K562 (cell line): ENCODE measurements around the gene KRTAP10-12. TPM values are rescaled to one million over a fixed set of nuclear protein-coding genes. Genes with fewer than 3 reads are reported as not detected.

Experiments
- ATAC-seq: fragments of 200-7000 bp; cut with Tn5 transposase; 3 replicates; pipeline ENCODE4 v1.9.1; 2020; ENCODE audit warnings: moderate library complexity
- BruUV-seq: library from RNA; stranded (reverse); fragments of 400-500 nt; replicated peaks from 2 replicates; lab custom pipeline; 2021; lab: Mats Ljungman, UMichigan
- CTCF ChIA-PET: fragments of 300-600 bp; formaldehyde crosslinking; extraction: SDS; loops from one replicate; lab custom pipeline; 2021; ENCODE audit warnings: low intra/inter-chr PET ratio; lab: Yijun Ruan, JAX
- POLR2A ChIA-PET: fragments of 300-600, 350-650 bp; sonication (Branson Sonifier 250); formaldehyde crosslinking; extraction: SDS; loops from one replicate; lab custom pipeline; 2021; ENCODE audit warnings: antibody characterized with exemption, inconsistent platforms; lab: Yijun Ruan, JAX
- DNase-seq, 4 experiments: peaks; one replicate each; pipeline versions ENCODE4 v3.0.0 to v3.0.0-alpha.2; 2011 to 2018; ENCODE audit warnings: low spot score in 3 of 4, mixed read lengths in 3 of 4; ENCODE audit errors: extremely low read depth in 1 of 4
- FAIRE-seq: peaks from 2 replicates; lab custom pipeline; 2011; peaks lifted over from hg19 to GRCh38; lab: Jason Lieb, UNC
- H2AFZ ChIP-seq: 2 replicates; pipeline ENCODE4 v1.6.0; 2011; ENCODE audit warnings: low read depth, low read length, control low read depth, inconsistent platforms
- H3K27ac ChIP-seq: fragments of 200-600 bp; 3 replicates; pipeline ENCODE4 v1.8.0; 2011; ENCODE audit warnings: low read depth, mild to moderate bottlenecking, control low read depth, inconsistent platforms, low read length, moderate library complexity, mixed read lengths; ENCODE audit errors: extremely low read depth
- H3K27me3 ChIP-seq, 2 experiments: fragments of 300-600 bp in 1 of 2; 2 replicates in 1 of 2; 3 replicates in 1 of 2; pipeline versions ENCODE4 v1.6.0 to v1.8.0; 2011; ENCODE audit warnings: inconsistent platforms in 2 of 2, low read length in 2 of 2, mild to moderate bottlenecking in 1 of 2, mixed read lengths in 1 of 2, moderate library complexity in 1 of 2; ENCODE audit not compliant: control insufficient read depth in 2 of 2, insufficient read depth in 2 of 2
- H3K36me3 ChIP-seq: fragments of 300-600 bp; 3 replicates; pipeline ENCODE4 v1.8.0; 2011; ENCODE audit warnings: mild to moderate bottlenecking, low read length, inconsistent platforms; ENCODE audit not compliant: control insufficient read depth, insufficient read depth
- H3K4me1 ChIP-seq, 2 experiments: fragments of 200-600 bp in 1 of 2; replicated peaks in 1 of 2; 2 replicates in 1 of 2; 3 replicates in 1 of 2; pipeline versions ENCODE4 v1.5.1 to v1.8.0; 2011; ENCODE audit warnings: inconsistent platforms in 2 of 2, low read length in 2 of 2, mild to moderate bottlenecking in 1 of 2, mixed read lengths in 1 of 2, moderate library complexity in 1 of 2; ENCODE audit not compliant: control insufficient read depth in 2 of 2, insufficient read depth in 2 of 2
- H3K4me2 ChIP-seq: 2 replicates; pipeline ENCODE4 v1.6.1; 2011; ENCODE audit warnings: low read length, control low read depth, inconsistent platforms, mixed read lengths; ENCODE audit not compliant: insufficient read depth
- H3K4me3 ChIP-seq: fragments of 200-600 bp; sonication (generic), shearing (Covaris generic); 2 replicates; pipeline ENCODE4 v1.5.1; 2016; ENCODE audit warnings: control low read depth, inconsistent platforms
- H3K79me2 ChIP-seq: fragments of 200-600 bp; 3 replicates; pipeline ENCODE4 v1.8.0; 2011; ENCODE audit warnings: low read length, inconsistent platforms; ENCODE audit not compliant: control insufficient read depth, insufficient read depth
- H3K9ac ChIP-seq, 2 experiments: 2 replicates each; pipeline versions ENCODE4 v1.6.0 to v1.6.1; 2011; ENCODE audit warnings: low read depth in 2 of 2, low read length in 2 of 2, control low read depth in 1 of 2, inconsistent platforms in 1 of 2, mild to moderate bottlenecking in 1 of 2, mixed read lengths in 1 of 2; ENCODE audit not compliant: insufficient read depth in 1 of 2
- H3K9me1 ChIP-seq: one replicate; pipeline ENCODE4 v1.6.0; 2011; ENCODE audit warnings: inconsistent platforms, mild to moderate bottlenecking, low read length, moderate library complexity; ENCODE audit not compliant: control insufficient read depth, insufficient read depth
- H3K9me3 ChIP-seq: replicated peaks from 2 replicates; pipeline ENCODE4 v1.5.1; 2011; ENCODE audit warnings: low read depth, low read length, inconsistent platforms; ENCODE audit not compliant: control insufficient read depth, insufficient read depth
- H4K20me1 ChIP-seq: replicated peaks from 2 replicates; pipeline ENCODE4 v1.6.1; 2011; ENCODE audit warnings: low read length, inconsistent platforms, mixed read lengths; ENCODE audit not compliant: control insufficient read depth, insufficient read depth
- HNRNPK ChIP-seq: fragments of 200-400 bp; formaldehyde crosslinking; IDR thresholded peaks from one replicate; pipeline ENCODE4 v1.6.1; 2018; ENCODE audit warnings: mild to moderate bottlenecking, low read depth, low read length; ENCODE audit not compliant: poor library complexity, severe bottlenecking
- NCOA6 ChIP-seq: fragments of 450-650 bp; IDR thresholded peaks from 2 replicates; pipeline ENCODE4 v1.6.1; 2017; ENCODE audit warnings: mild to moderate bottlenecking
- NR3C1 ChIP-seq: sonication (generic); formaldehyde crosslinking; IDR thresholded peaks from 2 replicates; pipeline ENCODE4 v1.8.1; 2022; ENCODE audit warnings: missing genetic modification reagents
- POLR2H ChIP-seq: IDR thresholded peaks from 2 replicates; pipeline ENCODE4 v1.6.1; 2016; ENCODE audit warnings: missing genetic modification characterization, low read depth, mild to moderate bottlenecking, control low read depth, missing compliant biosample characterization, moderate library complexity
- TEAD1 ChIP-seq, 2 experiments: fragments of 450-650 bp in 1 of 2; sonication (generic) in 1 of 2; formaldehyde crosslinking; IDR thresholded peaks; 2 replicates each; pipeline versions ENCODE4 v1.4.0 to v1.8.0; 2020 to 2022; ENCODE audit warnings: mild to moderate bottlenecking in 2 of 2, missing genetic modification reagents in 1 of 2
- ZNF217 ChIP-seq: sonication (generic); formaldehyde crosslinking; IDR thresholded peaks from 2 replicates; pipeline ENCODE4 v1.8.0; 2022; ENCODE audit warnings: mild to moderate bottlenecking, missing genetic modification reagents
- ZSCAN29 ChIP-seq: fragments of 450-650 bp; IDR thresholded peaks from 2 replicates; pipeline ENCODE4 v1.6.1; 2017
- WGBS: fragments of 100-300 bp; shearing (Covaris generic); methylation state at CpG from one replicate; pipeline ENCODE4 v1.1.6; 2016; ENCODE audit warnings: low coverage, mixed read lengths; ENCODE audit not compliant: insufficient coverage; ENCODE audit errors: missing lambda C conversion rate; 5-methylcytosine and 5-hydroxymethylcytosine counted together
- in situ Hi-C: fragments of 300-500 bp; cut with MboI; formaldehyde crosslinking; loops from 4 replicates; pipeline ENCODE4 v1.15.0; 2018; ENCODE audit warnings: inconsistent platforms, mixed read lengths
- intact Hi-C: fragments of 100-400 bp; cut with micrococcal nuclease; formaldehyde crosslinking; loops from 2 replicates; pipeline ENCODE4 v1.14.2; 2022
- polyA plus RNA-seq, 8 experiments: library from polyadenylated mRNA; depleted of rRNA in 4 of 8; stranded (reverse) in 5 of 8; unstranded in 3 of 8; fragments of >200 nt; fragmentation: Nextera tagmentation in 2 of 8; fragmentation: Illumina TruSeq in 1 of 8; extraction: Ambion mirVana in 2 of 8; extraction: Trizol in 1 of 8; gene quantifications; 2 replicates each; pipeline versions ENCODE4 v1.2.1 to v1.2.3, GENCODE V29; 2011 to 2014; ENCODE audit warnings: inconsistent platforms in 1 of 8, missing spikeins in 1 of 8
- total RNA-seq, 7 experiments: library from RNA; depleted of rRNA in 6 of 7; stranded (reverse); fragments of >200 nt in 6 of 7; fragmentation: Illumina TruSeq in 2 of 7; extraction: Trizol in 2 of 7; gene quantifications; 2 replicates each; pipeline versions ENCODE4 v1.2.1 to v1.2.3, GENCODE V29; 2011 to 2021; ENCODE audit warnings: low replicate concordance in 1 of 7
- TF ChIP-seq, protein P1 (sequence below): sonication (generic); formaldehyde crosslinking; IDR thresholded peaks from 2 replicates; pipeline ENCODE4 v1.8.1; 2022; ENCODE audit warnings: missing genetic modification reagents
- TF ChIP-seq, protein P2 (sequence below), 2 experiments: fragments of 450-650 bp; IDR thresholded peaks; 2 replicates each; pipeline ENCODE4 v1.6.1; 2018; ENCODE audit warnings: mild to moderate bottlenecking in 2 of 2, low read depth in 1 of 2; ENCODE audit not compliant: partially characterized antibody in 2 of 2

Gene KRTAP10-12
- total and polyA plus RNA-seq, 9 of the 15 experiments (the other 6 are each of a cell fraction or from before 2014, with no cell fraction given): not detected

DNA sequence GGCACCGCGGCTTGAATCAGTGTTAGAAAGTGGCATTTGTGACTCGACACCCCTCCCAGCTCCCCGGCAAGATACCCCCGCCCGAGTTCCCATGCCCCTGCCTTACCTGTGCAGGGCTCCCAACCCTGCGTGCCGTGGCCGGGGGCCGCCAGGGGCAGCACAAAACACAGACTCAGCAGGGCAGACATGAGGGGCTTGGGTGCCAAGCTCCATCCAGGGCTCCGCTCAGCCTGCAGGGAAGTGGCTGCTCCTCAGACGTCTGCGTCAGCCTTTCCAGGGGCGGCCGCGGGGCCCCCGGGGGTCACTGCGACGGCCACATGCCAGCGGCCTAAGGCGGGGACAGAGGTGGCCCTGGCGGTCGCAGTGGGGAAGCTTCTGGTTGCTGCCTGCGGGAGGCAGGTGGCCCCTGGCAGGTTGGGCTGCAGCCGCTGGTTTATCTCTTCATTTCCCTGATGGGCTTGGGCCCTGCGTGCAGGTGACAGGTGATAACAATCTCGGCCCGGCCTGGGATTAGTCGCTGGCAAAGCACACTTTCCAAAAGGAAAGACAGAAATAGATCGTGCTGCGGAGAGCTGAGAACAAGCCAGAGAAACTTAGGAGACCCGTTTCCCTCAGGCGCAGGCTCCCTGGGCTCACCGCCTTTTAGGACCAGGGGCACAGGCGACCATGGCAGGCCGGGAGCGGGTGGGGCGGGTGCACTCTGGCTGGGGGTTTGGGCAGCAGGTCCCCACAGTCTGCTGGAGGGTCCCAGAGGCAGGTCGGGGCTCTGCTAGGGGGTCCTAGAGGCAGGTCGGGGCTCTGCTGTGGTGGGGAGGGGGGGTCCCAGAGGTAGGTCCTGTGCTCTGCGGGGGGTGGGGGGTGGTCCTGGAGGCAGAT lies 14.6 kb downstream of the KRTAP10-12 start, which contains the start of gene TSPEAR:
TSPEAR (minus strand) TSS at position 246 of the 876 bp plus-strand sequence; CDS start at position 188, 58 bp downstream.
- DNase-seq: no peak
- Histone ChIP-seq H4K20me1 (peaks cover 8% of the 10 kb centered on the region; the same call in 1 of the 2 replicates), H3K4me2 (no peak within 1 kb of the TSS), H3K27ac (no peak within 1 kb of the TSS), H2AFZ (no peak within 1 kb of the TSS), H3K9me1 (no peaks in the 10 kb centered on the region), H3K36me3 (no peaks in the 10 kb centered on the region), H3K9ac (no peak within 1 kb of the TSS), H3K79me2 (no peaks in the 10 kb centered on the region), H3K4me3 (no peak within 1 kb of the TSS), H3K27me3 (peaks cover 47 to 63% of the 10 kb centered on the region in 2 experiments; a peak in 4 of 5 replicates), H3K9me3 (no peaks in the 10 kb centered on the region), H3K4me1 (peaks cover 0 to 13% of the 10 kb centered on the region in 2 experiments; a peak in 1 of 5 replicates)
- TF ChIP-seq, protein P1, sequence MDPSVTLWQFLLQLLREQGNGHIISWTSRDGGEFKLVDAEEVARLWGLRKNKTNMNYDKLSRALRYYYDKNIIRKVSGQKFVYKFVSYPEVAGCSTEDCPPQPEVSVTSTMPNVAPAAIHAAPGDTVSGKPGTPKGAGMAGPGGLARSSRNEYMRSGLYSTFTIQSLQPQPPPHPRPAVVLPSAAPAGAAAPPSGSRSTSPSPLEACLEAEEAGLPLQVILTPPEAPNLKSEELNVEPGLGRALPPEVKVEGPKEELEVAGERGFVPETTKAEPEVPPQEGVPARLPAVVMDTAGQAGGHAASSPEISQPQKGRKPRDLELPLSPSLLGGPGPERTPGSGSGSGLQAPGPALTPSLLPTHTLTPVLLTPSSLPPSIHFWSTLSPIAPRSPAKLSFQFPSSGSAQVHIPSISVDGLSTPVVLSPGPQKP (CRISPR knock-in tag): no peak
- TF ChIP-seq, protein P2, sequence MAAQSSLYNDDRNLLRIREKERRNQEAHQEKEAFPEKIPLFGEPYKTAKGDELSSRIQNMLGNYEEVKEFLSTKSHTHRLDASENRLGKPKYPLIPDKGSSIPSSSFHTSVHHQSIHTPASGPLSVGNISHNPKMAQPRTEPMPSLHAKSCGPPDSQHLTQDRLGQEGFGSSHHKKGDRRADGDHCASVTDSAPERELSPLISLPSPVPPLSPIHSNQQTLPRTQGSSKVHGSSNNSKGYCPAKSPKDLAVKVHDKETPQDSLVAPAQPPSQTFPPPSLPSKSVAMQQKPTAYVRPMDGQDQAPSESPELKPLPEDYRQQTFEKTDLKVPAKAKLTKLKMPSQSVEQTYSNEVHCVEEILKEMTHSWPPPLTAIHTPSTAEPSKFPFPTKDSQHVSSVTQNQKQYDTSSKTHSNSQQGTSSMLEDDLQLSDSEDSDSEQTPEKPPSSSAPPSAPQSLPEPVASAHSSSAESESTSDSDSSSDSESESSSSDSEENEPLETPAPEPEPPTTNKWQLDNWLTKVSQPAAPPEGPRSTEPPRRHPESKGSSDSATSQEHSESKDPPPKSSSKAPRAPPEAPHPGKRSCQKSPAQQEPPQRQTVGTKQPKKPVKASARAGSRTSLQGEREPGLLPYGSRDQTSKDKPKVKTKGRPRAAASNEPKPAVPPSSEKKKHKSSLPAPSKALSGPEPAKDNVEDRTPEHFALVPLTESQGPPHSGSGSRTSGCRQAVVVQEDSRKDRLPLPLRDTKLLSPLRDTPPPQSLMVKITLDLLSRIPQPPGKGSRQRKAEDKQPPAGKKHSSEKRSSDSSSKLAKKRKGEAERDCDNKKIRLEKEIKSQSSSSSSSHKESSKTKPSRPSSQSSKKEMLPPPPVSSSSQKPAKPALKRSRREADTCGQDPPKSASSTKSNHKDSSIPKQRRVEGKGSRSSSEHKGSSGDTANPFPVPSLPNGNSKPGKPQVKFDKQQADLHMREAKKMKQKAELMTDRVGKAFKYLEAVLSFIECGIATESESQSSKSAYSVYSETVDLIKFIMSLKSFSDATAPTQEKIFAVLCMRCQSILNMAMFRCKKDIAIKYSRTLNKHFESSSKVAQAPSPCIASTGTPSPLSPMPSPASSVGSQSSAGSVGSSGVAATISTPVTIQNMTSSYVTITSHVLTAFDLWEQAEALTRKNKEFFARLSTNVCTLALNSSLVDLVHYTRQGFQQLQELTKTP (IDR thresholded peaks at IDR 0.05; ENCODE audit: low read depth in 1 of 2, partially characterized antibody in 2 of 2): no peak
- TF ChIP-seq NCOA6 (no peak), HNRNPK (no peak), ZSCAN29 (no peak), TEAD1 (CRISPR knock-in tag; IDR thresholded peaks at IDR 0.05) (no peak), ZNF217 (no peak), POLR2H (tag) (no peak), NR3C1 (CRISPR knock-in tag) (no peak)
- no peak for FAIRE-seq
- no TSS peak for BruUV-seq
- intact Hi-C loops (no loop called here), in situ Hi-C loops (no loop called here)
- WGBS: 2% methylated on average over 34 of the region's 41 CpGs
- ChIA-PET POLR2A (interaction anchor here (2.0 kb wide), 1 partner anchor 8 kb away, joined by 8 read pairs; no protein-coding TSS in a partner anchor), CTCF (no interaction called here)
- no peak for ATAC-seq
